OCI-LY3 (cell line): ENCODE data around the gene CNTN2.

ENCODE experiments used
- H2AFZ ChIP-seq: fragments of 200-600, 300-600 bp; shearing (Covaris generic); 2 replicates; pipeline ENCODE4 v1.6.0; 2014; ENCODE audit warnings: antibody characterized with exemption, low read depth, low read length
- H3K27ac ChIP-seq: fragments of 200-600, 300-600 bp; sonication (generic); 2 replicates; pipeline ENCODE4 v1.5.1; 2014; ENCODE audit warnings: mild to moderate bottlenecking, low read length, moderate library complexity, mixed read lengths
- H3K27me3 ChIP-seq: fragments of 200-600, 300-600 bp; sonication (generic); 2 replicates; pipeline ENCODE4 v1.6.1; 2014; ENCODE audit warnings: low read depth, low read length, mixed read lengths
- H3K36me3 ChIP-seq: fragments of 200-600, 300-600 bp; sonication (generic); replicated peaks from 2 replicates; pipeline ENCODE3; 2014; ENCODE audit warnings: low read depth, low read length, mixed read lengths
- H3K4me1 ChIP-seq: fragments of 300-600, 200-600 bp; sonication (generic); 2 replicates; pipeline ENCODE4 v1.6.1; 2014; ENCODE audit warnings: low read length, mixed read lengths
- H3K4me2 ChIP-seq: fragments of 200-600, 300-600 bp; sonication (generic); 2 replicates; pipeline ENCODE4 v1.6.1; 2014; ENCODE audit warnings: low read length, mixed read lengths
- H3K4me3 ChIP-seq: fragments of 300-600, 200-600 bp; sonication (generic); 2 replicates; pipeline ENCODE4 v1.5.1; 2014; ENCODE audit warnings: antibody characterized with exemption, mild to moderate bottlenecking, low read length, moderate library complexity
- H3K79me2 ChIP-seq: fragments of 300-600, 200-600 bp; shearing (Covaris generic); 2 replicates; pipeline ENCODE4 v1.6.1; 2014; ENCODE audit warnings: mild to moderate bottlenecking, low read length, mixed read lengths
- H3K9ac ChIP-seq: fragments of 300-600, 200-600 bp; shearing (Covaris generic); 2 replicates; pipeline ENCODE4 v1.6.0; 2014; ENCODE audit warnings: mild to moderate bottlenecking, low read length, moderate library complexity
- H3K9me3 ChIP-seq: fragments of 200-600, 300-600 bp; shearing (Covaris generic); 2 replicates; pipeline ENCODE4 v1.6.1; 2014; ENCODE audit warnings: low read length, mixed read lengths; ENCODE audit not compliant: insufficient read depth
- H4K20me1 ChIP-seq: fragments of 200-600, 300-600 bp; sonication (generic); 2 replicates; pipeline ENCODE4 v1.6.1; 2016; ENCODE audit warnings: low read length, mixed read lengths; ENCODE audit not compliant: insufficient read depth
- EZH2phosphoT487 ChIP-seq: fragments of 200-600 bp; shearing (Covaris generic); IDR thresholded peaks from 2 replicates; pipeline ENCODE4 v1.6.1; 2018; ENCODE audit warnings: antibody characterized with exemption, mixed run types, low read depth
- TF ChIP-seq, protein P1 (sequence below): fragments of 200-600, 300-600 bp; sonication (generic); IDR thresholded peaks from 2 replicates; pipeline ENCODE4 v1.5.1; 2014; ENCODE audit warnings: antibody characterized with exemption, low read length, low read depth

The CNTN2 gene

DNA sequence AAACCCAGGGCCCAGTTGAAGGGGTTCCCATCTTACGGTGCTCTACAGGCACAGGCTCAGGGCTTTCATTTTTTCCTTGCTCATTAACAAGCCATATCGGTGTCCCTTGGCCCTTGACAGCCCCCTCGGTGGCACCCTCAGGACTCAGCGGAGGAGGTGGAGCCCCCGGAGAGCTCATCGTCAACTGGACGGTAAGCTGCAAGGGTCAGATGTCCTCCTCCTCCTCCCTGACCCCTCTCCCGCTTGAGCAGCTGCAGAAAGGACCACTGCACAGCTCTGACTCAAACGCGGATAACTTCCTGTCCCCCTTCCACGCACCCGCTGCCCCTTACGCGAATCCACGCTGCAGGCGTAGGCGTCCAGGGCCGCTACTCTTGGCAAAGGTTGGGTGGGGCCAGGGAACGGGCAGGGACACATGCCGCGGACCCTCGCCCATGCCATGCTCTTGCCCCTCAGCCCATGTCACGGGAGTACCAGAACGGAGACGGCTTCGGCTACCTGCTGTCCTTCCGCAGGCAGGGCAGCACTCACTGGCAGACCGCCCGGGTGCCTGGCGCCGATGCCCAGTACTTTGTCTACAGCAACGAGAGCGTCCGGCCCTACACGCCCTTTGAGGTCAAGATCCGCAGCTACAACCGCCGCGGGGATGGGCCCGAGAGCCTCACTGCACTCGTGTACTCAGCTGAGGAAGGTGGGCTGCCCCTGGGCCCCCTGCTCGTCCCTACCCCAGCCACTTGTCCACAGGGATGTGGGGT, 26.5 kb downstream of the CNTN2 start:
- no peak overlapping the region for H3K9ac ChIP-seq
- H2AFZ ChIP-seq = no peak overlapping the region
- no peaks in the 10 kb centered on the region for H4K20me1 ChIP-seq
- no peak overlapping the region for H3K4me3 ChIP-seq
- no peaks in the 10 kb centered on the region for H3K9me3 ChIP-seq
- H3K4me1 ChIP-seq = no peaks in the 10 kb centered on the region
- H3K4me2 ChIP-seq = no peak overlapping the region
- 0 out of 2 replicates have a peak, but pooled peaks cover 3% of the 10 kb centered on the region for H3K27me3 ChIP-seq
- no peaks in the 10 kb centered on the region for H3K79me2 ChIP-seq
- no peaks in the 10 kb centered on the region for H3K36me3 ChIP-seq
- no peak overlapping the region for H3K27ac ChIP-seq
- TF ChIP-seq, protein P1, sequence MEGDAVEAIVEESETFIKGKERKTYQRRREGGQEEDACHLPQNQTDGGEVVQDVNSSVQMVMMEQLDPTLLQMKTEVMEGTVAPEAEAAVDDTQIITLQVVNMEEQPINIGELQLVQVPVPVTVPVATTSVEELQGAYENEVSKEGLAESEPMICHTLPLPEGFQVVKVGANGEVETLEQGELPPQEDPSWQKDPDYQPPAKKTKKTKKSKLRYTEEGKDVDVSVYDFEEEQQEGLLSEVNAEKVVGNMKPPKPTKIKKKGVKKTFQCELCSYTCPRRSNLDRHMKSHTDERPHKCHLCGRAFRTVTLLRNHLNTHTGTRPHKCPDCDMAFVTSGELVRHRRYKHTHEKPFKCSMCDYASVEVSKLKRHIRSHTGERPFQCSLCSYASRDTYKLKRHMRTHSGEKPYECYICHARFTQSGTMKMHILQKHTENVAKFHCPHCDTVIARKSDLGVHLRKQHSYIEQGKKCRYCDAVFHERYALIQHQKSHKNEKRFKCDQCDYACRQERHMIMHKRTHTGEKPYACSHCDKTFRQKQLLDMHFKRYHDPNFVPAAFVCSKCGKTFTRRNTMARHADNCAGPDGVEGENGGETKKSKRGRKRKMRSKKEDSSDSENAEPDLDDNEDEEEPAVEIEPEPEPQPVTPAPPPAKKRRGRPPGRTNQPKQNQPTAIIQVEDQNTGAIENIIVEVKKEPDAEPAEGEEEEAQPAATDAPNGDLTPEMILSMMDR = no peak
- no peak for TF ChIP-seq EZH2phosphoT487

- Histone ChIP-seq H3K9ac (no peak overlapping the region), H3K4me3 (no peak overlapping the region), H3K36me3 (no peaks in the 10 kb centered on the region), H3K4me2 (no peak overlapping the region), H3K79me2 (no peaks in the 10 kb centered on the region), H3K27me3 (0 out of 2 replicates have a peak, but pooled peaks cover 3% of the 10 kb centered on the region), H2AFZ (no peak overlapping the region), H3K9me3 (no peaks in the 10 kb centered on the region), H3K4me1 (no peaks in the 10 kb centered on the region), H3K27ac (no peak overlapping the region), H4K20me1 (no peaks in the 10 kb centered on the region)
- TF ChIP-seq, protein P1 = no peak
- TF ChIP-seq EZH2phosphoT487 = no peak
Measured at GRCh38 chr1:205071028-205071409, 28.0 kb downstream of the CNTN2 start.

GRCh38 chr1:205071801-205072200, 28.8 kb downstream of the CNTN2 start:
- Histone ChIP-seq H3K9me3 (no peaks in the 10 kb centered on the region), H4K20me1 (no peaks in the 10 kb centered on the region), H3K36me3 (no peaks in the 10 kb centered on the region), H3K9ac (no peak overlapping the region), H3K4me1 (no peaks in the 10 kb centered on the region), H3K79me2 (no peaks in the 10 kb centered on the region), H3K27me3 (no peaks in the 10 kb centered on the region), H3K4me3 (no peak overlapping the region), H3K27ac (no peak overlapping the region), H3K4me2 (no peak overlapping the region), H2AFZ (no peak overlapping the region)
- TF ChIP-seq EZH2phosphoT487 = no peak
- TF ChIP-seq, protein P1 = no peak

GRCh38 chr1:205072286-205072685, 29.3 kb downstream of the CNTN2 start:
- no peak for TF ChIP-seq EZH2phosphoT487
- TF ChIP-seq, protein P1 = no peak
- Histone ChIP-seq H3K36me3 (no peaks in the 10 kb centered on the region), H3K9me3 (no peaks in the 10 kb centered on the region), H3K4me1 (no peaks in the 10 kb centered on the region), H3K9ac (no peak overlapping the region), H3K4me2 (no peak overlapping the region), H3K4me3 (no peak overlapping the region), H3K27me3 (no peaks in the 10 kb centered on the region), H3K27ac (no peak overlapping the region), H2AFZ (no peak overlapping the region), H3K79me2 (no peaks in the 10 kb centered on the region), H4K20me1 (no peaks in the 10 kb centered on the region)
